Mucosa of descending colon (tissue), 3 donors: ENCODE data around the gene NFATC1. TPM values are rescaled to one million over a fixed set of nuclear protein-coding genes. Genes with fewer than 3 reads are reported as not detected.

Source experiments
- ATAC-seq: fragments of 200-7000 bp; cut with Tn5 transposase; one replicate; pipeline ENCODE4 v1.9.1; 2020; ENCODE audit warnings: mild to moderate bottlenecking, moderate library complexity
- DNase-seq, 3 donors: peaks; one replicate each; pipeline ENCODE4 v3.0.0-alpha.2; 2020
- H3K36me3 ChIP-seq: fragments of 200-600 bp; one replicate; pipeline ENCODE4 v1.8.0; 2021; ENCODE audit warnings: low read depth, mild to moderate bottlenecking
- H3K4me1 ChIP-seq: fragments of 200-600 bp; one replicate; pipeline ENCODE4 v1.8.0; 2021; ENCODE audit warnings: low read depth, mild to moderate bottlenecking
- H3K4me3 ChIP-seq: fragments of 200-600 bp; one replicate; pipeline ENCODE4 v1.8.0; 2021; ENCODE audit warnings: mild to moderate bottlenecking
- H3K9me3 ChIP-seq: fragments of 200-600 bp; one replicate; pipeline ENCODE4 v1.8.0; 2021; ENCODE audit warnings: mild to moderate bottlenecking
- intact Hi-C, 2 donors: fragments of 100-400 bp; cut with DNase I in 1 of 2; cut with micrococcal nuclease in 1 of 2; formaldehyde crosslinking; loops; one replicate each; pipeline versions ENCODE4 v1.11.0 to v1.11.1; 2022; cut with DNase I, micrococcal nuclease
- total RNA-seq, 3 donors: library from RNA; stranded (reverse); fragmentation: NEBNext Ultra II Directional in 2 of 3; extraction: Animal tissue kit (Norgen Biotek cat#: 25700) in 2 of 3; gene quantifications; one replicate each; pipeline versions ENCODE4 v1.2.1 to v1.2.4, GENCODE V29; 2021 to 2023
- TF ChIP-seq, protein P1 (sequence below): fragments of 200-600 bp; IDR thresholded peaks from one replicate; pipeline ENCODE4 v1.8.0; 2022; ENCODE audit warnings: antibody characterized with exemption, mild to moderate bottlenecking
- donor health status: DM: no; HTN: no; CAD: no; lungs with moderate emphysema.
- donor health status: DM: no; HTN: no; CAD: no.
- donor health status: DM: no; HTN: yes; CAD: no.

Gene NFATC1
- total RNA-seq, 3 donors from 2014 or later: 2.9 to 12.9 (median 4.6) TPM

DNA sequence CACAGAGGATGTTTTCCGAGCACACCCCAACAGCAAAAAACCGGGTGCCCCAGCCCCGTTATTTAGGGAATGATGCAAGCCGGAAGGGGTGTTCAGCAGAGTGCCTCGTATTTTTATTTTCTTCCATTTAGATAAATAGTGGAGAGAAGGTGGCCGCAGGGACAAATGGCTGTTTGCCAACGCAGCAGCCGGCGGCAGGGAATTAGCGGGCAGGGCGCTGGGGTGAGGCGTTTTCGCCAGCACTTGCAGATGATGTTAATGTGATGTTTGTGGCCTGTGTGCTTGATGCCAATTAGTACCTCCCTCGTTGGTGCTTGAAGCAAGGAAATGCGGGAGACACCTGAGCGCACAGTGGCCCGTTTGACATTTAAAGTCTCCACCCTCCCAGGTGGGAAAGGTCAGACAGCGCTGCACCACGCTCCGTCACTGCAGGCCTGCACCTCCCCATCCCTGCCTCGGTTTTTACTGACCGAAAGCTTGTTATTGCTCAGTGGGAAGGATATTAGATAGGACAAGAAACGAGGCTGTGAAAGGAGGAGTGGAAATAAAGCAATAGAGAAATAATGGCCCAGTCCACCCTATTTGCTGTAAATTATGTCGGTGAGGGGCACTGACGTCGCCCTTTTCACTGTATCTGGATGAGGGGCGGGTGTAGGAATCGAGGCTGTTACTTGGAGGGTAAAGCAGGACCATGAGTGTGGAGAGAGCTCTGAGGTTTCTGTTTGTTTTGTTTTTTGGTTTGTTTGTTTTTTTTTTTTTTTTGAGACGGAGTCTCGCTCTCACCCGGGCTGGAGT, 39.1 kb downstream of the NFATC1 start:
- intact Hi-C loops: no loop called here
- DNase-seq: no peak
- H3K4me3 ChIP-seq: no peak overlapping the region
- H3K4me1 ChIP-seq: no peaks in the 10 kb centered on the region
- TF ChIP-seq, protein P1, sequence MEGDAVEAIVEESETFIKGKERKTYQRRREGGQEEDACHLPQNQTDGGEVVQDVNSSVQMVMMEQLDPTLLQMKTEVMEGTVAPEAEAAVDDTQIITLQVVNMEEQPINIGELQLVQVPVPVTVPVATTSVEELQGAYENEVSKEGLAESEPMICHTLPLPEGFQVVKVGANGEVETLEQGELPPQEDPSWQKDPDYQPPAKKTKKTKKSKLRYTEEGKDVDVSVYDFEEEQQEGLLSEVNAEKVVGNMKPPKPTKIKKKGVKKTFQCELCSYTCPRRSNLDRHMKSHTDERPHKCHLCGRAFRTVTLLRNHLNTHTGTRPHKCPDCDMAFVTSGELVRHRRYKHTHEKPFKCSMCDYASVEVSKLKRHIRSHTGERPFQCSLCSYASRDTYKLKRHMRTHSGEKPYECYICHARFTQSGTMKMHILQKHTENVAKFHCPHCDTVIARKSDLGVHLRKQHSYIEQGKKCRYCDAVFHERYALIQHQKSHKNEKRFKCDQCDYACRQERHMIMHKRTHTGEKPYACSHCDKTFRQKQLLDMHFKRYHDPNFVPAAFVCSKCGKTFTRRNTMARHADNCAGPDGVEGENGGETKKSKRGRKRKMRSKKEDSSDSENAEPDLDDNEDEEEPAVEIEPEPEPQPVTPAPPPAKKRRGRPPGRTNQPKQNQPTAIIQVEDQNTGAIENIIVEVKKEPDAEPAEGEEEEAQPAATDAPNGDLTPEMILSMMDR: no peak
- H3K9me3 ChIP-seq: no peaks in the 10 kb centered on the region
- H3K36me3 ChIP-seq: no peaks in the 10 kb centered on the region
- ATAC-seq: no peak

DNA sequence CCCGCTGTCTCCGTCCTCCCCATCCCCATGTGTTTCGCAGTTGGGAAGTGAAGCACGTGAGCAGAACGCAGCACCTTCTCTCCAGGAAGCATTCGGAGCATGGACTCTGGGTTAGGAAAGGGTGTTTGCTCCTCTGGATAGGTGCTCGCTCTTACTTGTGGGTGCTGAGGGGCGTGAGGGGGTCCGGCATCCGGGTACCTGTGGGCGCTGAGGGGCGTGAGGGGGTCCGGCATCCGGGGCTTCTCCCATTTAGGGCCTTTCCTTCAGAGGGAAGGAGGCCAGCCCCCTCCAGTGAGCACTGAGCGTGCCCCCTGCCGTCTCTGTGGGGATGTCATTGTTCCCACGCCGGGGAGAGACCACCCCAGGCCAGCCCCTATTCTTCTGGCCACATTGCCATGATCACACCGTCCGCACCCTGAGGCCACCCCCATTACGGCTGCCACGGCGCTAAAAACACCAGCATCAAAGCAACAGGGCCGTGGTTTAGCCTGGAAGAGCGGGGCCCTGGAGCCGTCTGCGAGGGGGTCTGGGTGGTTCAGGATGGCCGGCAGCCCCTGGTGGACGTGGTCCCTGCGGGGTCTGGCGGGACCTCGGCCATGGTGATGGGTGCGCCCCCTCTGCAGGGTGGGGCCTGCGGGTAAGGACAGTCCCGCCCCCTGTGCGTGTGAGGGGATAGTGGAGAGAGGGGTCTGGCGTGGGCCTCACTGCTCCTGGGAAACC, 41.0 kb downstream of the NFATC1 start:
- Histone ChIP-seq H3K4me1 (no peaks in the 10 kb centered on the region), H3K36me3 (no peaks in the 10 kb centered on the region), H3K4me3 (no peak overlapping the region), H3K9me3 (no peaks in the 10 kb centered on the region)
- intact Hi-C loops: no loop called here
- TF ChIP-seq, protein P1: no peak
- DNase-seq (no peak), ATAC-seq (no peak)

DNA sequence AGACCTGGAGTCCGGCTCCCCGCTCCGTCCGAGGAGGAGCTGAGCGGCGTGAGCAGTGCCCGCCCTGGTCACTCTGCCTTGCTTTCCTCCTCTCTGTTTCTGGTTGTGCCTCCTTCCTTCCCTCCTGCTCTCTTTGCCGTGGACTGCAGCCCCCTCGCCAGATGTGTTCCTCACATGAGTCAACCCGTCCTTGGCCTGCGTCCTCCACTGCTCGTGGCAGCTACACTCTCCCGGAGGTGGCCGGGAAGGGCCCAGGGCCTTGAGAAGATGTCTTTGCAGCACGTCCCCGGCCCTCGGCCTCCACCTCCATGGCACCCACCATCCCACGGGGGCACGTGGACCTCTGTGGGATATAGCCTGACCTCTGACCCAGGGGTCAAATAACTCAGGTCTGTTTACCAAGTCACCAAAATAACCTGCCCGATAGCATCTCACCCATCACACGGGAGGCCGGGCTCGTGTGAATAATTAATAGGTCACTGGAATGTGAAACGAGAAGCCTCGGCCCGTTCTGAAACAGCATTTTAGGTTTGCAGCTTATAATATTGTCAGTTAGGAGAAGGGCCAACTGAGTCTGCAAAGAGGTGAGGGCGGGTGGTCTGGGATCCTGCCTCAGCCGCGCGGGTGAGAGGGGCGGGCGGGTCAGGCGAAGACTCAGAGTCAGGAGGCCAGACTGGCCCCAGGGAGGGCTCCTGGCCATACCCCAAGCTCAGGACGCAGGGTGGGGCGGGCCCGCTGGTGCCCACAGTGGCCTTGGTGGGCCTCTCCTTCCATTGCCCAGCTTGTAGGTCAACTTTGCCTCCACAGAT, 42.6 kb downstream of the NFATC1 start:
- no peak for DNase-seq
- Histone ChIP-seq H3K4me3 (no peak overlapping the region), H3K9me3 (no peaks in the 10 kb centered on the region), H3K36me3 (no peaks in the 10 kb centered on the region), H3K4me1 (no peaks in the 10 kb centered on the region)
- TF ChIP-seq, protein P1: no peak
- ATAC-seq: no peak
- intact Hi-C loops: no loop called here

DNA sequence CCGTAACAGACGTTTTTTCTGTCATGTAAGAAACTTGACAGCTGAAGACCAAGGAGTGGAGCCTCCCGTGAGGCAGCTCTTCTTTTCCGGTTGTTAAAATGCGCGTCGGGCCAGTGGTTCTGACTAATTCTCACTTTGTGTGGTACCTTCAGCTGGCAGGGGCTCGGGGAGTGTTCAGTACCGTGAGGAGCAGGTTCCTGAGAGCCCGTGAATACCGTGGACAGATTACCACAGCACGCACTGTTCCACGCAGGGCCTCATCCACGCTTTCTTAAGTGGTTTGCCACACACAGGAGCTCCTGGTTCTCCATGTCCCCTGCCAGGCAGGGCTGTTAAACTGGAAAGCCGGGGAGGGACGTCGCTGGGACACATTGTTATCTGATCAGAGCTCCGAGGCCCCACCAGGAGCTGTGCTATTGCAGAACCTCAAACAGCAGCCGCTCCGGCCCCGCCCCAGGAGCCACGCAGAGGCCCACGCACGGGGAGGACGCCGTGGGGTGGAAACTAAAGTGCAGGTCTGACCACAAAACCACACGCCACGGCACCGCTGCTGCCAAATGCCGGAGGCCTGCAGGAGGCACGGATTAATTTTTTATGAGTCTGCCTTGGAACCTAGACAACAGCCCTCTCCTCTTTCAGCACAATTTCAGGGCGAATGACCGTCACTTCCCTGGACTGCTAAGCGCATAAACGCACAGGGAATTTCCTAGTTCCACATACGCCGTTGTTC, 43.3 kb downstream of the NFATC1 start:
- intact Hi-C loops: no loop called here
- DNase-seq (no peak), ATAC-seq (no peak)
- Histone ChIP-seq H3K4me3 (no peak overlapping the region), H3K4me1 (no peaks in the 10 kb centered on the region), H3K9me3 (no peaks in the 10 kb centered on the region), H3K36me3 (no peaks in the 10 kb centered on the region)
- TF ChIP-seq, protein P1: no peak

DNA sequence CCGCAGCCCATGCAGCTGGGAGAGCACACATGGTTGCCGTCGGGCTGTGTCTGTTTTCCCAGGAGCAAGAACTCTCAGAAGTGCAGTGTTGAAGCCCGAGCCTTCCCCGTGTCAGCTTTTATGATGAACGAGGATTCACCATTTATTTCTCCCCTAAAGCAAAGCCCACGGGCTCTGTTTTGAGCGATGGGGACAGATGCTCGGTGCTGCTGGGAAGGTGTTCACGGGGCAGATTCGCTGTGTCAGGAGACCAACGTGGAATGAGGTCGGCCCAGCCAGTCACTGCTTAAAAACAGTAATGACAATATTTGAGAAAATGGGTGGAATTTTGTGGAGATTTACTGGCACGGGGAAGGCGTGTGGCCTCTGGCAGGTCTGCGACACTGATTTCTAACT, 43.9 kb downstream of the NFATC1 start:
- Histone ChIP-seq H3K9me3 (no peaks in the 10 kb centered on the region), H3K36me3 (no peaks in the 10 kb centered on the region), H3K4me1 (no peaks in the 10 kb centered on the region), H3K4me3 (no peak overlapping the region)
- intact Hi-C loops: no loop called here
- DNase-seq (no peak), ATAC-seq (no peak)
- TF ChIP-seq, protein P1: no peak
